Uterus (tissue), 4 donors: ENCODE results near the gene KRT3. TPM values are rescaled to one million over a fixed set of nuclear protein-coding genes. Genes with fewer than 3 reads are reported as not detected.
"Not testable (repeated sequence)": the region's sequence is repeated elsewhere in the genome, so short reads cannot be mapped to it uniquely, and the experiment has no call there.

ENCODE experiments used
- DNase-seq, 2 donors: peaks; one replicate each; pipeline ENCODE4 v3.0.0-alpha.2; 2019 to 2020
- H3K27ac ChIP-seq, 2 donors: fragments of 200-600 bp; sonication (generic); 1 replicate in 1 of 2; 2 replicates in 1 of 2; pipeline ENCODE4 v1.5.1; 2016 to 2018
- H3K27me3 ChIP-seq, 2 donors: fragments of 200-600 bp; sonication (generic); one replicate each; pipeline ENCODE4 v1.5.1; 2018 to 2019; ENCODE audit warnings: control low read depth in 1 of 2
- H3K36me3 ChIP-seq, 2 donors: fragments of 200-600 bp; sonication (generic); one replicate each; pipeline ENCODE4 v1.5.1; 2019; ENCODE audit warnings: control low read depth in 1 of 2
- H3K4me1 ChIP-seq, 2 donors: fragments of 200-600 bp; sonication (generic); one replicate each; pipeline ENCODE4 v1.5.1; 2018 to 2019; ENCODE audit warnings: control low read depth in 1 of 2
- H3K4me3 ChIP-seq, 2 donors: fragments of 200-600 bp; sonication (generic); 1 replicate in 1 of 2; 2 replicates in 1 of 2; pipeline ENCODE4 v1.5.1; 2018 to 2019; ENCODE audit warnings: mild to moderate bottlenecking in 1 of 2
- H3K9me3 ChIP-seq, 2 donors: fragments of 200-600 bp; sonication (generic); one replicate each; pipeline ENCODE4 v1.5.1; 2019; ENCODE audit warnings: control low read depth in 1 of 2
- CTCF ChIP-seq, 4 experiments: fragments of 200-600 bp in 2 of 4; fragments of 450-650 bp in 2 of 4; sonication (generic) in 2 of 4; IDR thresholded peaks; one replicate each; pipeline ENCODE4 v1.5.1; 2016 to 2019; ENCODE audit warnings: antibody characterized with exemption in 4 of 4, mild to moderate bottlenecking in 2 of 4, moderate library complexity in 1 of 4
- POLR2A ChIP-seq, 2 donors: fragments of 450-650 bp; IDR thresholded peaks; one replicate each; pipeline ENCODE4 v1.6.1; 2016; ENCODE audit warnings: antibody characterized with exemption in 2 of 2, mild to moderate bottlenecking in 1 of 2, moderate library complexity in 1 of 2
- intact Hi-C: fragments of 100-400 bp; cut with DNase I; formaldehyde crosslinking; loops from one replicate; pipeline ENCODE4 v1.15.1; 2023; ENCODE audit warnings: low total_unique reads
- total RNA-seq, 4 donors: library from RNA; depleted of rRNA in 3 of 4; stranded (reverse); fragments of >200 nt in 3 of 4; gene quantifications; one replicate each; pipeline versions ENCODE4 v1.1.0 to v1.2.4, GENCODE V29; 2014 to 2023
- donor health status: DM: yes; HTN: yes; CAD: no.

The KRT3 gene
- total RNA-seq, 4 donors from 2014 or later: not detected

DNA sequence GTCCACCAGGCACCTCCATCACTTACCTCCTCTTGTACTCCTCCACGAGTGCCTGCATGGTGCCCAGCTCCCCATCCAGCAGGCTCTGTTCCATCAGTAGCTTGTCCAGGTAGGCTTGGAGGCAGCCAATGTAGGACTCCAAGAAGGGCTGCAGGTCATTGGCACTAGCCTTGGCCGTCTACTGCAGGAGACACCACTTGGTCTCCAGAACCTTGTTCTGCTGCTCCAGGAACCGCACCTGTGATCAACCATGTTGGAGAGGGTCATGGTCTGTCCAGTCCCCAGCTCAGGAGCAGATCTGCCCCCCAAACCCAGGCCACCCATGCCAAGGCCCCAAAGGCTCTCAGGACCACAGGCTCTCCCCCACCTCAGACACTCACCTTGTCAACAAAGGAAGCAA is 42.6 kb downstream of the KRT3 start:
- H3K36me3 ChIP-seq: no peaks in the 10 kb centered on the region
- no peaks in the 10 kb centered on the region for H3K4me1 ChIP-seq
- intact Hi-C loops: no loop called here
- no peaks in the 10 kb centered on the region for H3K27me3 ChIP-seq
- H3K4me3 ChIP-seq: no peak overlapping the region
- TF ChIP-seq POLR2A (IDR thresholded peaks at IDR 0.05) (no peak), CTCF (IDR thresholded peaks at IDR 0.05) (no peak)
- DNase-seq: no peak
- H3K9me3 ChIP-seq: no peaks in the 10 kb centered on the region
- H3K27ac ChIP-seq: no peak overlapping the region

DNA sequence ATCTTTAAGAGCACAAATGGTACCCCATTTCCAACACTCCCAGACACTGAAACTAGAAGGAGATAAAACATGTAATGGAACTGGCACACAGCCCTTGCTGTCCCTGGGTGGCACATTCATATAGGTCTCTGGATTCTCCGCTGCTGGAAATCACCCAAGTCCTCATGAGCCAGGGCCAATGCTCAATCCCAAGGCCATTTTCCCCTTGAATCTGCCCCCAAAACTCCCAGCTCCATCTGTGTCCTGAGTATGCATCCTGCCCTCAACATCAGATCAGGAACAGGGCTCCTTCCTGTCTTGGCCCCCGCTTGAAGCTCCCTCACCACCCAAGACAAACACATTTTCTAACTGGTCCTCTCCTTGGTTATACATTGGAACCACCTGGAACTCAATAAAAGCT is 43.4 kb downstream of the KRT3 start:
- intact Hi-C loops: no loop called here
- no peak overlapping the region for H3K27ac ChIP-seq
- H3K4me3 ChIP-seq: no peak overlapping the region
- DNase-seq: no peak
- no peaks in the 10 kb centered on the region for H3K4me1 ChIP-seq
- TF ChIP-seq POLR2A (IDR thresholded peaks at IDR 0.05) (no peak), CTCF (IDR thresholded peaks at IDR 0.05) (no peak)
- H3K9me3 ChIP-seq: no peaks in the 10 kb centered on the region
- no peaks in the 10 kb centered on the region for H3K27me3 ChIP-seq
- no peaks in the 10 kb centered on the region for H3K36me3 ChIP-seq

DNA sequence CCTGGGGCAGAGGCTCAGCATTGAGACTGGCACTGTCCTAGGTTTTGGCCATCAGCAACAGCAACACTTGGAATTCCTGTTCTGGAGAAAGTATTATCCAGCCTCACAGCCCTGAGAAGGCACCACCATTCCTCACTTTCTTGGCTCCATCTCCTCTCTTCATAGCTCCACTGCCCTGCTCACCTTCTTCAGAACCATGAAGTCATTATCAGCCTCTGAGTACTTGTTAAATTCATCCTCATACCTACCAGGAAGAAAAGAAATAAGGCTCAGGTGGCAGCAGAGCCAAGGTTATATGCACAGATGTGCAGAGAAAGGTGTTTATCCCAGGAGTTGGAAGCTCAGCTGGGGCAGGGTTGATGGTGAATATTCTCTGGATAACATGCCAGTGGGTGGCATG is 44.1 kb downstream of the KRT3 start:
- Histone ChIP-seq H3K36me3 (no peaks in the 10 kb centered on the region), H3K27ac (no peak overlapping the region), H3K9me3 (no peaks in the 10 kb centered on the region), H3K4me3 (no peak overlapping the region), H3K4me1 (no peaks in the 10 kb centered on the region), H3K27me3 (no peaks in the 10 kb centered on the region)
- TF ChIP-seq POLR2A (IDR thresholded peaks at IDR 0.05): no peak
- no peak for TF ChIP-seq CTCF (IDR thresholded peaks at IDR 0.05)
- DNase-seq: no peak
- intact Hi-C loops: no loop called here

DNA sequence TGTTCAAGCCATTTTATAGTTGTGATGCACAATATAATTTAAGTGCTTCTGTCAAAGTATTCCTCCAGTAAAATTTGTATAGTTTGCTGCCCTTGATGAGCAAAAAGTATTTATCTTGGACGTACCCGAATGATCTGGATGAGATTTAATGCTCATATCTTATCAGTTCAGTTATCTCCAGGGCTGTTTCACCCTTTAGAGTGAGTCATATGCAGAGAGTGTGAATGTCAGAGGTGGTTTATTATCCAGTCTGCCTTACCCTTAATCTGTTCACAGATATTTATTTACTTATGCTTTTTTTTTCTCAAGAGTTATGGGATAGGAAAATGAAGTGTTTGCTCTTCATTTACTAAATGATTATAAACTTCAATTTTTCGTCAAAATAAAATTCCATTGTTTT is 45.4 kb downstream of the KRT3 start:
- H3K4me1 ChIP-seq: not testable (repeated sequence)

GRCh38 chr12:52749827-52750226 is 46.1 kb downstream of the KRT3 start:
- TF ChIP-seq POLR2A (IDR thresholded peaks at IDR 0.05) (no peak), CTCF (IDR thresholded peaks at IDR 0.05) (no peak)

More for the DNA sequence above, 45.4 kb downstream of the KRT3 start:
- DNase-seq, H3K27ac ChIP-seq, H3K4me3 ChIP-seq, H3K36me3 ChIP-seq, H3K27me3 ChIP-seq, intact Hi-C loops, H3K9me3 ChIP-seq: not testable (repeated sequence)

GRCh38 chr12:52748578-52748977 is 47.3 kb downstream of the KRT3 start:
- no peak for DNase-seq
- TF ChIP-seq CTCF (IDR thresholded peaks at IDR 0.05): no peak
- no peak for TF ChIP-seq POLR2A (IDR thresholded peaks at IDR 0.05)
- Histone ChIP-seq H3K4me1 (no peaks in the 10 kb centered on the region), H3K27me3 (no peaks in the 10 kb centered on the region), H3K27ac (no peak overlapping the region), H3K4me3 (no peak overlapping the region), H3K36me3 (no peaks in the 10 kb centered on the region), H3K9me3 (no peaks in the 10 kb centered on the region)
- intact Hi-C loops: no loop called here

More at GRCh38 chr12:52749827-52750226, 46.1 kb downstream of the KRT3 start:
- no peak overlapping the region for H3K4me3 ChIP-seq
- intact Hi-C loops: no loop called here
- H3K27me3 ChIP-seq: no peaks in the 10 kb centered on the region
- no peaks in the 10 kb centered on the region for H3K36me3 ChIP-seq
- H3K4me1 ChIP-seq: no peaks in the 10 kb centered on the region
- no peak overlapping the region for H3K27ac ChIP-seq
- no peak for DNase-seq
- H3K9me3 ChIP-seq: no peaks in the 10 kb centered on the region
